GM19239 (cell line): Measurements from ENCODE around the gene HES2.
"Not testable (repeated sequence)": the region's sequence is repeated elsewhere in the genome, so short reads cannot be mapped to it uniquely, and the experiment has no call there.

Source experiments
- DNase-seq: peaks from one replicate; pipeline ENCODE4 v3.0.0; 2011; ENCODE audit warnings: low spot score; ENCODE audit not compliant: insufficient read length
- FAIRE-seq: peaks from 2 replicates; lab custom pipeline; 2011; peaks lifted over from hg19 to GRCh38; lab: Jason Lieb, UNC

HES2 gene

DNA sequence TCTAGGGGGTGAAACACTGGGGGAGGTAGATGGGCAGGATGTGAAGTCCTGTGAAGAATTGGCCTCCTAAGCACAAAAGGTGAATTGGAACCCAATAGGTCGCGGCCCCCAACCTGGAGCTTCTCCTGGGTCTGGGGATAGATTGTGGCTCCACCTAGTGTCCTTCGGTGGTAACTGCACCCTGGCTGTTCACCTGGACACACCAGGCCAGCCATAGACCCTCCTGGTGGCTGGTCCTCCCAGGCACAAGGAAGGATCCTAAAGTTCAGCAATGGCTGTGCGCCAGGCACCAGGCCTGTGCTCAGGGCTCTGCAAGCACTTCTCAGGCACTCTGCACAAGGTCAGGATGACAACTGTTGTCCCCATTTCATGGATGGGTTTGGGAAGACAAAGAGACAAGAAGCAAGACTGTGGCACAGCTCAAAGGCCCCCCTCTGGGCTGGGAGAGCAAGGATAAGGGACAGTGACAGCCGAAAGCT lies 18.4 kb upstream of the HES2 start:
- DNase-seq: peak; percentile 94
- FAIRE-seq: peak; percentile 47

DNA sequence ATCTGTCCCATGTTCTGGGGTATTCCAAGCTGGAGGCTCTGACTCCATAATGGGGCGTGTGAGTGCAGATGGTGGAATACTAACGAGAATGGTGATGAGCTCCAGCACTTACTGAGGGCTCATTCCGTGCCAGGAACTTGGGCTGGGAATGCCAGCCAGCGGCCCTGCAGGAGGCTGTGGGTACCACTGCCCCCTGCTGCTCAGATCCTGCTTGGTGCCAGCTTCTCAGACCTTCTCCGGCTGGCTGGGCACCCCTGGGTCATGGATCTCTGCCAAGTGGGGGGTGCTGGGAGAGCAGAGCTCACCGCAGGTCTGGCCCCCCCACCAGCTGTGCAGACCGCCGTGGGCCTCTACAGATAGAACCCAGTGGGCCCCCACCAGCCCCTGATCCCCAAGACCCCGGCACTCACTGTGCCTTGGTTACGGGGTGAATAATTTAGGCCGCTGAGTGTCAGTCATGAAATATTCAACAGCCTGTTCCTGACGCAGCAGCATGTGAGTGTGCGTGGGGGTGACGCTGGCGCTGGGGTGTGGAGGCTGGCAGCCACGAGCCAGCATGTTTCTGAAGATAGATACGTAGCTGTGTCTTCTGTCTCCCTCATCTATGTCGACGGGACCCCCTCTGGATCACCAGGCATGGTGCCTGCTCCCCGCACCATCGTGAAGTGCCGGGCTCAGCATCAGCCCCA lies 17.4 kb upstream of the HES2 start:
- DNase-seq: not testable (repeated sequence)

DNA sequence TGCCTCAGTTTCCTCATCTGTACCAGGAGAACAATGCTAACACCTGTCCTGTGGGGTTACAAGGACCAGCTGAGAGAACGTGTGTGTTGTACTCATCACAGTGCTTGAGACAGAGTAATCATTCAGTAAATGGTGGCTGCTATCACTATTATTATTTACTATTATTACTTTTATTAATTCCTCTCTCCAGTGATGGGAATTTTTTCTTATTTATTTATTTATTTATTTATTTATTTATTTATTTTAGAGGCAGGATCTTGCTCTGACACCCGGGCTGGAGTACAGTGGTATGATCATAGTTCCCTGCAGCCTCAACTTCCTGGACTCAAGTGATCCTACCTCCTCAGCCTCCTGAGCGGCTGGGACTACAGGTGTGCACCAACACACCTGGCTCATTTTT lies 16.6 kb upstream of the HES2 start:
- not testable (repeated sequence) for FAIRE-seq, DNase-seq

More for the DNA sequence above, 17.4 kb upstream of the HES2 start:
- not testable (repeated sequence) for FAIRE-seq

DNA sequence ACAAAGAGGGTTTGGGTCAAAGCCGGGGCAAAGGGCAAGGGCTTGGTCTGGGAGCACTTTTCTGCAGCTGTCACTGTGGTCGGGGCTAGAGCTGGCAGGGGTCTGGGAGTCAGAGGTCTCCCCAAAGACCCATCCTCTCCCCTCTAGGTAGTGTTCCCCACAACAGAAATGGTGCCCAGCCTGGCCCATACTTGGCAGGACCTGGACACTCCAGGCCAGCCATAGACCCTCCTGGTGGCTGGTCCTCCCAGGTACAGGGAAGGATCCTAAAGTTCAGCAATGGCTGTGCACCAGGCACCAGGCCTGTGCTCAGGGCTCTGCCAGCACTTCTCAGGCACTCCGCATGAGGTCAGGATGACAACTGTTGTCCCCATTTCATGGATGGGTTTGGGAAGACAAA lies 15.8 kb upstream of the HES2 start:
- FAIRE-seq (no peak), DNase-seq (no peak)

DNA sequence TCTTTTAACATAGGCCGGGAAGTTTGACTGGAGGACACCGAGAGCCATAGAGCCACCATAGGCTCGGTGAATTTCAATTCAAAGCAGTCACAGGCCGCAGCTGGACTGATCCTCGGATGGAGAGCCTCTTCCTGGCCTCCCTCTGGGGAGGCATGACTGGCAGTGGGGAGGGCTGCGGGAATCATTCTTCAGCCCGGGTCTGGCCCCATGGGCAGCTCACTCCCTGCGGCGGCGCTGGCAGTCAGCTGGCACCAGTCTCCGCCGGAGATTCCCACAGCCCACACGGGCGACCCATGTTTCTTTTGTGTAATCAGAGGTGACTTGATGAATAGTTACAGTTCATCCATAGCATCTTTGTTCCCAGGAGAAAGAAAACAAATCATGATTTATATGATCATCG lies 15.4 kb upstream of the HES2 start:
- FAIRE-seq (no peak), DNase-seq (no peak)

DNA sequence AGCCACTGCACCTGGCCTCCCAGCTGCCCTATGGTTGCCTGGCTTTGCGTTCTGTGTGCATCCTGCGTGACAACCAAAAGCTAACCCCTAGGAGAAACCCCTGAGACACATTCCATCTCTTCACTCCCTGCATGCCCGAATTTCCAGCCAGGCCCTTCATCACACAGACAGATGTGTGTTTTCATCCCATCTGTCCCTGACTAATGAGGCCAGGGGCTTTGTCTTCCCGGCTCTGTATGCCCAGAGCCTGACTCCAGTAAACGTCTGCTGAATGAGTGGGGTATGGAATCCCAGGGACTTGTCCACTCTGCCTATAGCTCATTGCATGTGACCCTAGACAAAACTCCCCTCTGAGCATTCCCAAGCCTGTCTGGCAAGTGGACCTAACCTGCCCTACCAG lies 14.5 kb upstream of the HES2 start:
- FAIRE-seq: no peak
- no peak for DNase-seq

DNA sequence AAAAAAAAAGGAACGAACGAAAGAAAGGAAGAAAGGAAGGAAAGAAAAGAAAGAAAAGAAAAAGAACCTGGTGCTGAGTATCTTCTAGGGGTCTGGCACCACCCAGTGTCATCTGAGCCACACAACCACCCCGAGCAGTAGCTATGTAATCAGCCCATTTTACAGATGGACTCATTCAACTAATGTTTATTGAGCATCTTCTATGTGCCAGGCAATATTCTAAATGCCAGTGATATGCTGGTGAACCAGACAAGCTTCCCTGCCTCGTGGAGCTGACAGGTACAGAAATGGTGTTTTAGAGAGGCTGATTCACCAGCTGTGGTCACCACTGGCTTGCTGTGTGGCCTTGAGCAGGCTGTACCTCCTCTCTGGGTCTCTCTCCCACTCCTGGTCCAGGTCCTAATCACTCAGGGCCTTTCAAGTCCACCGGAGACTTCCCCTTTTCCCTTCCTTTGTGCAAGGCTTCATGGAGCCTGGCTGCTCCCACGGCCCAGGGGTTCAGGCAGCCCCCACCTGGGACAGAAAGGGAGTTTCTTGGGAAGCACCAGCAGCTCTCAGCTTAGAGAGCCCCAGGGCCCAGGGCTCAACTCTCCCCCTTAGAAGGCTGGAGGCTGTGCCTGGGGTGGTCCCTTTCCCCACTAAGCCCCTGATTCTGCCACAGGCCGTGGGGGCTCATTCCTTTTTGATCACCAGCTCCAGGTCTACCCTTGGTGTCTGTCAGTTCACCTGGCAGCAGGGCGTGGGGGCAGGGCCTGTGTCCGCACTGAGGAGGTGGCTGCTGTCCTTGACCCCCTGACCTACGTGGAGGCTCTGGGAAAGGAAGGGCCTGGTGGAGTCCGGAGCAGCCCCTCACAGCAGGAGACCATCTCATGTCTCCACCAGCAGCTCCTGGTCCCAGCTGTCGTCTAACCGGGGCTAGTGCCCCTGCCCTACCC lies 12.2 kb upstream of the HES2 start:
- DNase-seq, FAIRE-seq: not testable (repeated sequence)

DNA sequence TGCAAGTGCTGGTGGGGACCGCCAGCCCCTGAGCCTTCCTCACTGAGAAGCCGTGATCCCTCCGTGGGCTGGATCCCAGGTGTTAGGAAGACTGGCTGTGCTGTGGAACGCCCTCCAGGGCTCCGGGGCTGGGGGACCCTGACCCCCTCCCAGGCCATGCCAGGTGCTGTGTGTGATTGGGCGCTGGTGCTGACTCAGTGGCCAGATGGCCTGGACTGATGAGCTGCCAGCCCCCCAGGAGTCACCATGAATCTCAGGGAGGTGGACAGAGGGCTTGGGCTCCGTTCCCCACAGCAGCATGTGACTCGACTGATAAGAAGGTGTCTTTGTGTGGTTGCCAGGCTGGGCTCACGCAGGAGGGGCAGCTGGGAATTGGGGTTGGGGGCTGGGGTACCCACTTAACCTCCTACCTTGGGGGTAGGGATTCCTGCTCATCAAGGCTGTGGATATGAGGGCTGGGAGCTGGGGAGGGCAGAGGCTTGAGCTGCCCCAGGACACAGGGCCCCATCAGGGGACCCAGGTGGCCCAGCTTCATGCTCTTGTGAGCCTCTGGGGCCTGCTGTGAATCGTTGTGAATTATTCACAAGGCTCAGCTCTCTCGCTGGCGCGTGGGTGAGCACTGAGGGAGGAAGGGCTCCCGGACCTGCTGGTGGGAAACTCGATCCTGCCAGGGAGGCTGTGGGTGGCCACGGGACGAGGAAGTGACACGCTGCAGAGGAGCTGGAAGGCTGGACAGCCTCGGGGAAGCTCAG lies 10.1 kb upstream of the HES2 start:
- DNase-seq, FAIRE-seq: not testable (repeated sequence)

DNA sequence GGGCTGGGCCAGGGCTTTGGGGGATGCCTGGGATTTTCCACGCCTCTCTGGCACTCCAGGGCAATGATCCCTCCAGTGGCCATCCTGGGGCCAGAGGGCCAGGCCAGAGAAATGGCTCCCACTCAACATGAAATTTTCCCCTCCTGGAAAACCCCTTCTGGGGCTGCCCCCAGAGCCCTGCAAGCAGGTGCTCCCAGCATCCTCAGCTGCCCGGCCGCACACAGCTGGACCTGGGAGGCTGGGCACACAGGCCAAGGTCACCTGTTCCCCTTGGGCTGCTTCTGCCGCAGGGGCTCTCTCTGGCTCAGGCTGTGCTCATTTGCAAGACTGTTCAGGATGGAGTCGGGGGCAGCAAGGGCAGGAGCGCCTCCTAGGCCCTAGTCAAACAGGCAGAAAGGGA lies 8.7 kb upstream of the HES2 start:
- FAIRE-seq: not testable (repeated sequence)

DNA sequence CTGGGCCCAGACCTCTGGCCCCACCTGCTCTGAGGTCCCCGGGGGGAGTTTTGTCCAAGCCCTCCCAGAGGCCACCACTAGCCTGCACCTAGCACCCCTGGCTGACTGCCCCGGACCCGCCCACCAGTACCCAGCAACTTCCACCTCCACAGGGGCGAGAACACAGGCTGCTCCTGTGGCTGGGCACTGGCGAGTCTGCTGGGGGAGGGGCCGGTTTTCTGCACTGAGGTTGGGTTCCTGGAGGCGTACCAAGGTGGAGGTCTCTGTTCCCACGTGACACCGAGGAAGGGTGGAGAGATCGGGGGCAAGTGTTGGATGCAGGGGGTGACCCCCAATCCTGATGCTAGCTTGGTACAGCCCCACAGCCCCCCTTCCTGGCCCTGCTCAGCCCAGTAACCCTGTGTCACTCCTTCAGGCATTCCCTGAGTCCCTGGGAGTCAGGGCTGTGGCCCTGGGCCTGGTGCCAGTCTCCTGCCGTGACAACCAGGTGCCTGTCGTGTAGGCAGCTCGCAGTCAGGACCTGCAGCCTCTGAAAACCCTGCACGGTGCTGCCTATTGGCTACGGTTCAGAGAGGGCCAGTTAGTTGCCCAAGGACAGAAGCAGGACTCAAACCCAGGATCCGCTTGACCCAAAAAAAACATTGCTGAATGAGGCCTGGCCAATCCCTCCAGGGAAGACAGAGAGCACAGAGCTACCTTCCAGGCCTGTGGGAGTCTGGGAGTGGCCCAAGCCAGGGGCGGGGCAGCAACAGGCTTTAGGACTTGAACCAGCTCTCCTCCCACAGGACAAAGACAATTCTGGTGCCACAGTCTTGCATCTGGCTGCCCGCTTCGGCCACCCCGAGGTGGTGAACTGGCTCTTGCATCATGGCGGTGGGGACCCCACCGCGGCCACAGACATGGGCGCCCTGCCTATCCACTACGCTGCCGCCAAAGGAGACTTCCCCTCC lies 8.0 kb upstream of the HES2 start:
- FAIRE-seq (no peak), DNase-seq (no peak)

More for the DNA sequence above, 8.7 kb upstream of the HES2 start:
- DNase-seq: not testable (repeated sequence)

DNA sequence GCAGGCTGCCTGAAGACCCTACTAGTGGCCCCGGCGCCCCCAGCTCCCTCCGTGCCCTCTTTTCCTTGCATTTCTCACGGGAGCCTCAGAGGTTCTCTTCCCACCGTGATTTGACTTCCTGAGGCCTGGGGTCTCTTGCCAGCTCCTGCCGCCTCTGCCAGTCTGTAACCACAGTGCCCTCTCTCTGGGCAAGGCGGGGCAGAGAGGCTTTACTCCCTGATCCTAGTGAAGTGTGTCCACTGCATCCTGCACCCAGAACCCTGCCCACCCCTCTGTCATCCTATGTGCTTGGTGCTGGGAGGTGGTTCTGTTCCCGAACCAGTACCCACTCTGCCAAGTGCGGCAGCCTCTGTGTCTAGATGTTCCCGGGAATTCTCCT lies 7.2 kb upstream of the HES2 start:
- no peak for DNase-seq
- FAIRE-seq: no peak

DNA sequence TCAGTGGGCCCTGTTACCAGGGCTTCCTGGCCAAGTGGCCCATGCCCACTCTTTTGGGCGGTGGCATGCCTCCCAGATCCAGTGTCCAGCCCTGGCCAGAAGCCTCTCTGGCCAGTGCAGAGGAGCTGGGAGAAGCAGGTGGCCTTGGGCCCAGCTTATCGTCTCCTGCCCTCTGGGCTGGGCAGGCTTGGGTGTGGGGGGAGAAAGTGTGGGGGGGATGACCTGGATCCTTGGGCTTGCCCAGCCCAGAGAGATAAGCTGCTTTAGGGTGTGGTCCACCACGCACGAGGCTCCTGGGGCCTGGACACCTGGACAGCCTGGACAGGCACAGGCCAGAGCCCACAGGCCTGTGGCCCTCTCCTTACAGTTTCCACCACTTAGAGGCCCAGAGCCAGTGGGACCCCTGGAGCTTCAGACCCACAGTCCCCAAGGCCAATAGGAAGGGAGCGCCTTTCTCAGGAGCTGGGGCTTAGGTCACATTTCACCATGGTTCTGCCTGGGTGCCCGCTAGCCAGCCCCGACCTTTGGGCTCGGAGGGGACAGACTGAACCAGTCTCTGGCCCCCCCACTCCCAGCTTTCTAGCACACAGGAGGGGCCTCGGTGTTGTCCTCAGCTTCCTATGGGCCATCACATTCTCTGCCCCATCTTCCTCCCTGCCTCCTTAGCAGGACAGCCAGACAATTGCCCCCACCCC lies 6.7 kb upstream of the HES2 start:
- no peak for DNase-seq
- FAIRE-seq: no peak

DNA sequence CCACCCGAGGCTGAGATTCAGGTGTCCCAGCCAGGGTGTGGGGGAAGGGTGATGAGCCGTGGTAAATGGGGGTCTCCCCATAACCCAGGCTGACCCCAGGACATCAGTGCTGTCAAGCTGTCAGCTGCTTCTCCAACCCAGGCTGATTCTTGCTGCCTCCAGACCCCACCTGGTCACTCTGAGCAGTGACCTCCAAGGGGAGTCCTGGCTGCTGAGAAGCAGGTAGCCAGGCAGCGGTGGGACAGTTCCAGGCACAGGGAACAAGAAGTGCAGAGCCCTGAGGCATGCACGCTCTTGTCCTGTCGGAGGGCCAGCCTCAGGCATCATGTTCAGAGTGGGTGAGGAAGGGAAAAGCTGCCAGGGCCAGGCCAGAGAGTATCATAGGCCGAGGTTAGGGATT lies 5.9 kb upstream of the HES2 start:
- DNase-seq (no peak), FAIRE-seq (no peak)

DNA sequence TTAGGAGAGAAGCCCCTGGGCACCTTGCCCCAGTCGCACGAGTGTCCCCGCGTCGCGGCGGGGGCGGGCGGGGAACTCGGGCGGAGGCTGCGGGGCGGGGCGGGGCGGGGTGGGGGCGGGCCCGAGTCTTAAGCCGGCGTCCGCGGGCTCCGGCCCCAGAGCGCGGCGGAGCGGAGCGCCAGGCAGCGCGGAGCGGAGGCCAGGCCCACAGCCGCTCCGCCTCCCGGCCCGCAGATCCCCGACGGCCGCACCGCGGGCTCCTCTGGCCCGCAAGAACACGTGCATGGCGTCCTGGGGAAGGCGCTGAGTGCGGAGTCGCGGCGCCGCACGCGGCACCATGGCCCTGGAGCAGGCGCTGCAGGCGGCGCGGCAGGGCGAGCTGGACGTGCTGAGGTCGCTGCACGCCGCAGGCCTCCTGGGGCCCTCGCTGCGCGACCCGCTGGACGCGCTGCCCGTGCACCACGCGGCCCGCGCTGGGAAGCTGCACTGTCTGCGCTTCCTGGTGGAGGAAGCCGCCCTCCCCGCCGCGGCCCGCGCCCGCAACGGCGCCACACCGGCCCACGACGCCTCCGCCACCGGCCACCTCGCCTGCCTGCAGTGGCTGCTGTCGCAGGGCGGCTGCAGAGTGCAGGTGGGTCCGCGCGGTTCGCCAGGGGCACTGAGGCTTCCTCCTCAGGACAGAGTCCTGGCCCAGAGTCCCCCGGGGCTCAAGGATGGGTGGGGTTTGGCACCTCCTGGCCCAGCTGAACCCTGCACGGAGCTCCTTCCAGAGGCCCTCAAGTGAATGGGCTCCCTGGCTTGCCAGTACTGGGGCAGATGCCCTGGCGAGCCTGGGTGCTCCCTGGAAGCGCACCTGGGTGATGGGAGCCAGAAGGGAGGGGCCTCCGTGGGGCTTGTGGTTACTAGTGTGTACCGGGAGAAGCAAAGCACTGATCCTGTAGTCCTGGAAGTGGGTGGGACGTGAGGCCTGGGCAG lies 5.2 kb upstream of the HES2 start, which contains the start of gene ESPN:
Gene ESPN (plus strand): TSS at position 158 of the 975 bp plus-strand sequence. CDS start 180 bp downstream, at position 338.
- DNase-seq (no peak), FAIRE-seq (no peak)

DNA sequence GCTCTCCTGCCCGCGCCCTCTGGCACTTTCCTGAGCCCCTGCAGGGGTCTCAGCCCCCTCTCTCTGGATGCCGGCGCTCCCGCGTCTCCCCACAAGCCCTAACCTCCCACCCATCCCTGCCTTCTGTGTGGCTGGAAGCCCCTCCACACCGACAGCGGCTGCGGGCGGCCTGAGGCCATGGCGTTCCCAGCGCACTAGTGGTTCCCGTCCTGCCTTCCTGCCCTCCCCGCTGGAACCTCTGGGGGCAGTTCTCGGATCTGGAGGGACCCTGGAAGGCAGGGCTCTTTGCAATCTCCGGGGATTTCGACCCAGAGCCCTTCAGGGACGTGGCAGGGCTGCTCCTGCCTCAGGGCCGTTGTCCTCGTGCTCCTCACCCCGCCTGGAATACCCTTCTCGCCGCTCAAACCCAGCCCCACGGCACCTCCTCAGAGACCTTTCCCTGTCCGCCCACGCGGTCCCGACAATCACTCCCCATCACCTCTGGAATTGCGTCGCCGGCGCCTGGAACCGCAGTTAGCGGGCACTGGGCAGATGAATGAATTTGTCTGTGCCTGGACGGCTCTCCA lies 4.4 kb upstream of the HES2 start:
- FAIRE-seq (no peak), DNase-seq (no peak)

DNA sequence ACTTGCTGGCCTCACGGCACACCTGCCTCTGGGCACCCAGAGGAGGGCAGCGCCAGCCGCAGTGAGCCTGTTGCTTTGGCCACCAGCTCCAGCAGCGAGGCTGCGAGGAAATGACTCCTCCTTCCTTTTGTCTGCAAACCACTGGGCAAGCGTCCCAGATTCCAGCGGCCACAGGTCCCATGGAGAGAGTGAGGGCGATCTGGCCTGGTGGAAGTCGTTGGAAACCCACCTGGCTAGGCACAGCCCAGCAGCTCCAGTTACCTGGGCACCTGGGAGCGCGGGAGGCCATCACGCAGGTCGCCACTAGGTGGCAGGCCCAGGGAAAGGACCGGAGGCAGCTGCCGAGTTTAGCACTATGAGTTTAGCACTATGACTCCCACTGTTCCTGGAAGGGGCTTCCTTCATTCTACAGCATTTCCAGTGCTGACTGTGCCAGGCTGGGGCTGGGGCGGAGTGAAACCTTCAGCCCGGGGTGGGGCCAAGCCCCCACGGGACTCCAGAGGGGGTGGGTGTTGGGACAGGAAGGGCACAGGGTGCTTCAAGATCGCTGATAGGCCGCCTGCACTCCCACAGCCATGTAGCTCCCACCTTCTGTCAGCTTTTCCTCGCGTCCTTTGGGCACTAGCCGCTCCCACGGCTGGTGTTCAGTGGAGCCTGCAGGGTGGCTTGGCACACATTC lies 3.7 kb upstream of the HES2 start:
- peak; percentile 94 for DNase-seq
- FAIRE-seq: no peak

DNA sequence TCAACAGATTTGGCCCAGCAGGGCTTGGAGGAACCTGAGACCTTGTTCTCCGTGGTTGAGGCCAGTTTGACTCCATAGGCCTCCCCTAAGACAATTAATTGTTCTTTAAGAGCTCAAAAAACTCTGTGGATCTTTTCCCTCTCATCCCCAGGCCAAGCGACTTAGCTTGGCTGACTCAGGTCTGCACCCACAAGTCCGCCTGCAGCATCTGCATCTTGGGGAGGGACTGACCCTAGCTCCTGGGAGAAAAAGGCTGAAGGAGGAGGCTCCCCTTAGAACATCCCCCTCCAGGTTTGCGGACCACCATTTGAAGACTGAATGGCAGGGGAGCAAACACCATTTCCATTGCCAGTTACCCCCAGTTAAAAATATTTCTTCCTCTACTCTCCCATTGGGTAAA lies 1.5 kb upstream of the HES2 start:
- no peak for FAIRE-seq
- DNase-seq: no peak
